ENCODE measurements around the gene SH2D4B.

DNA sequence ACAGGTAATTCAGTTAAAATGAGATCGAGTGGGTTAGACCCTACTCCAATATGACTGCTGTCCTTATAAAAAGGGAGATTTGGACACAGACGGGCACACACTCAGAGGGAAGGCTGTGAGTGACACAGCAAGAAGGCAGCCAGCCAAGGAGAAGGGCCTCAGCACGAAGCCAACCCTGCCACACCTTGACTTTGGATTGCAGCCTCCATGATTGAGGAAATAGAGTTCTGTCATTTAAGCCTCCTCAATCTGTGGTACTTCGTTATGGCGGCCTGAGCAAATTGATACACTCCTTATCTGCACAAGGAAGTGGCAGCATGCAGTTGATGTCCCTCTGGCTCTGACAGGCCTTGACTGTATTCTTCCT is 43.8 kb downstream of the SH2D4B start:
- no peak for TF ChIP-seq POLR2A (IDR thresholded peaks at IDR 0.05; ENCODE audit: low read depth, low read length)
- TF ChIP-seq POLR2AphosphoS5 (IDR thresholded peaks at IDR 0.05; ENCODE audit: low read depth, low read length) = no peak
- no peak for TF ChIP-seq TAF1 (IDR thresholded peaks at IDR 0.05; ENCODE audit: borderline replicate concordance, low read depth, low read length)
